Activated naive CD8-positive, alpha-beta T cell (primary cell): ENCODE results near the gene CLEC18B.
"Not testable (repeated sequence)": the region's sequence is repeated elsewhere in the genome, so short reads cannot be mapped to it uniquely, and the experiment has no call there.

Experiments used
- H3K27ac Mint-ChIP-seq: one replicate; pipeline ENCODE4 v1.8.0; 2021; ENCODE audit warnings: mixed read lengths
- H3K27me3 Mint-ChIP-seq: one replicate; pipeline ENCODE4 v1.8.0; 2021; ENCODE audit warnings: mixed read lengths
- H3K36me3 Mint-ChIP-seq: one replicate; pipeline ENCODE4 v1.8.0; 2021; ENCODE audit warnings: mixed read lengths
- H3K4me1 Mint-ChIP-seq: one replicate; pipeline ENCODE4 v1.8.0; 2021; ENCODE audit warnings: low read depth, mixed read lengths
- H3K4me3 Mint-ChIP-seq: one replicate; pipeline ENCODE4 v1.8.0; 2021; ENCODE audit warnings: mild to moderate bottlenecking, mixed read lengths
- H3K9me3 Mint-ChIP-seq: one replicate; pipeline ENCODE4 v1.8.0; 2021; ENCODE audit warnings: low read depth, mixed read lengths

Gene CLEC18B

DNA sequence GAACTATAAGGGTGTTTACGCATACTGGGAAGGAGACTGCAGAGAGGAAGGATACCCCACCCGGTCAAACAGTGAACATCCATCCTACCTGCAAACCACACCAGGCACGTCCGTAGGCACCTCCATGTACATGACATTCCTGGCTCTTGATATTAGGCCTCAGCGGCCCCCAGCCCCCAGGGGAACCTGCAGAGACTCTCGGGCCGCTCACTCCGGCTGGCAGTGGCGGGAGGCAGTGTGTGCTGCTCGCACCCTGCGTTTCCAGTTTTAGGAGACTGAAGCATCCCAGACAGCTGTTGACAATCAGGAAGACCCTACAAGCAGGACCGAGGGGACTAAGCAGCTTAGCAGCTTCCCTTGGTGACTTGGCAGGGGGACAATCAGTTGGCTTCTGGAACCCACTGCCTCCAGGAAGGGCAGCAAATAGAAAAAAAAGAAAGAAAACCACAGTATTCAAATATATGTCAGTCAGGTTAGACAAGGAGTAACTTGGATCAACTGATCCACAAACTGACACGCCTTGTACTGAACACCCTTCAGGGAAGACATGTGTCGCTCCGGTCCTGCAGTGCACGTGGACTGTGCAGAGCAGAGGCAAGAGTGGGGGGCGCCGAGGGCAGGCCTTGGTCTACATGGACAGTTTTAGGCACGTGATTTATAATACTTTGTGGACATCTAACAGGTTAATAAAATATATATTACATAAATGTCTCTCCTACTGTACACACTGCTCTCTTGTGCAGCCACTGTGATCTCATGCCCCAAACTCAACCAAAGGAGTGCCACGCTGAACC lies 29.9 kb upstream of the CLEC18B start:
- Mint-ChIP-seq H3K27me3 (no peaks in the 10 kb centered on the region), H3K4me3 (no peak overlapping the region), H3K36me3 (peaks cover 4% of the 10 kb centered on the region), H3K27ac (peak overlapping the region; percentile 35), H3K4me1 (no peaks in the 10 kb centered on the region), H3K9me3 (no peaks in the 10 kb centered on the region)

DNA sequence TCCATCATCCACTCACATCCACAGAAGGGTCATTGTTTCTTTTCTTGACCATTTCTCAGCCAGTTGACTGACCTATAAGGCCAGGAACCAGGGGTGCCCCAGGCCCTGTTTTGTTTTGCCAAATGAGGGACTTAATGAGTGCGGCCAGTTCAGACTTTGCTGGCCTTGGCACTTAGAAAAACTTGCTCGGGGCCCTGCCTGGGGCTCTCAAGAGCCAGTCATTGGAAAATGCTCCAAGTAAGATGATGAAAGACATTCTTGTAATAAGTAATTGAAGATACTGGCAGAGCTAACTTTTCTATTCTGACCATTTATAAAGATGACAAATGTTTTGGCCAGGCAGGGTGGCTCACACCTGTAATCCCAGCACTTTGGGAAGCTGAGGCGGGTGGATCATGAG lies 29.0 kb upstream of the CLEC18B start:
- H3K36me3 Mint-ChIP-seq = peaks cover 4% of the 10 kb centered on the region
- no peak overlapping the region for H3K4me3 Mint-ChIP-seq
- peak overlapping the region; percentile 58 for H3K27ac Mint-ChIP-seq
- no peaks in the 10 kb centered on the region for H3K4me1 Mint-ChIP-seq
- no peaks in the 10 kb centered on the region for H3K27me3 Mint-ChIP-seq
- no peaks in the 10 kb centered on the region for H3K9me3 Mint-ChIP-seq

DNA sequence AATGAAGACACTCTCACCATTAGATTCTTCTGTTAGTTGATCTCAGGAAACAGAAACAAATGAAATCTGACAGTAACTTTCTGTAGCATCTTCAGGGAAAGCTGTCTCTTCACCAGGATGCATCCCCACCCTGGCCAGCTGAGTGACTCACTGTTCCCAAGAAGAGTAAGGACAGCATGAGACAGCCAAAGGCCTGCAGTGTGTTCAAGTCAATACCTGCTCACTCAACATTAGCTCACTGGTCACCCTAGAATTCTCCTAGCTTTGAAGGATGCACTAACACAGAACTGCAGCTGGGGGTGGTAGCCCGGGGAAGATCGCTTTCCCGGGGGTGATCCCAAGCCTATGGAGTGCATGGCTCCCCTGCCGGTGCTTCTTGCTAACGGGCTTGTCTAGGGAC lies 28.2 kb upstream of the CLEC18B start:
- Mint-ChIP-seq H3K36me3 (peaks cover 3% of the 10 kb centered on the region), H3K27ac (no peak overlapping the region)

DNA sequence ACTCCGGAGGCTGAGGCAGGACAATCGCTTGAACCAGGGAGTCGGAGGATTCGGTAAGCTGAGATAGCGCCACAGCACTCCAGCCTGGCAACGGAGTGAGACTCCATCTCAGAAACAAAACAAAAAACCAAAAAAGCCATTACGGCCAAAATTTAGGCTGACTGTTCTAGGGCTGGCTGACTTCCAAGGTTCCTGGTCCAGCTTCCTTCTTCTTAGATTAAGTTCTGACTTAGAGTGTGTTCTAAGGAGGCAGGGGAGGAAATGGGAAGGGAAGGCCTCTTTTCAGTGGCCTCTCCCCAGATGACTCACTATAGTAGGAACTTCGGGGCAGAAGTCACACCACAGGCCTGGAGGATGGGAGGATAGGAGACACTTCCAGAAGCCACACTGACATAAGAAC lies 27.7 kb upstream of the CLEC18B start:
- Mint-ChIP-seq H3K4me1 (no peaks in the 10 kb centered on the region), H3K36me3 (peaks cover 3% of the 10 kb centered on the region), H3K27ac (peak overlapping the region; percentile 46), H3K27me3 (no peaks in the 10 kb centered on the region), H3K9me3 (no peaks in the 10 kb centered on the region), H3K4me3 (no peak overlapping the region)

More for the DNA sequence above, 28.2 kb upstream of the CLEC18B start:
- Mint-ChIP-seq H3K4me3 (no peak overlapping the region), H3K9me3 (no peaks in the 10 kb centered on the region), H3K27me3 (no peaks in the 10 kb centered on the region), H3K4me1 (no peaks in the 10 kb centered on the region)

DNA sequence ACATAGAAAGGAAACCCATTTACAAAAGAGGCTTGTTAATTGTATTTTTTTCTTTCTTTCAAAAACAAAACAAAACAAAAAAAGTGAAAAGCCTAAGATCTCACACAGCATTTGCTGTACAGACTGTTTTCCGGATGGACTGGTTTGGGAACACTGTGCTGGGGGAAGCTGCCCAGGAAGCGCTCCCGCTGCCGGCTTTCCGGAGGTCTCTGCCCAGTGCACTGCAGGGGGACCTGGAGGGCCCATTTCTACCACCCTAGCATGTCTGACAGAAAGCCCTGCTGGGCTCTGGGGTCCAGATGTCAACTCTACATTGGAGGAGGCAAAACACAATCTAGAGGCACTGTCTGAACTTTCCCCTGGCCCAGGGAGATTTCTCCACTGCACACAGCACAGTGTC lies 26.3 kb upstream of the CLEC18B start:
- H3K4me1 Mint-ChIP-seq = no peaks in the 10 kb centered on the region
- no peak overlapping the region for H3K4me3 Mint-ChIP-seq
- H3K9me3 Mint-ChIP-seq = no peaks in the 10 kb centered on the region
- H3K27ac Mint-ChIP-seq = no peak overlapping the region
- H3K27me3 Mint-ChIP-seq = no peaks in the 10 kb centered on the region
- peaks cover 5% of the 10 kb centered on the region for H3K36me3 Mint-ChIP-seq

DNA sequence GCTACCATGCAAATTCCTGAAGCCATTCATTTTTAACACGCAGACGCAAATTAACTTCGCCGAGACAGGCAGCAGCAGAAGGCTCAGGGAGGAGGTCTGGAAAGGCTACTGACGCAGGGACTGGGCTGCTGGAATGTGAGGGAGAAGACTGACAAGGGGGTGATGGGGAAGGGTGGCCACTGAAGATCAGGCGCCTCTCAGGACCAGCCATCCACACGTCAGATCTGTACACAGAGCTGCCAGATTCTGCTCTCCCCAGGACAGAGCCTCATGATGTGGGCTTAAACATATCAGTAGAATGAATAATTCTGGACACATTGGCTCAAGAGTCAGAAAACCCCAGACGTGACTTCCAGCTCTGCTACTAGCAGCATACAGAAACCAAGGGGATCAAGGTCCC lies 25.6 kb upstream of the CLEC18B start:
- Mint-ChIP-seq H3K9me3 (no peaks in the 10 kb centered on the region), H3K4me3 (no peak overlapping the region), H3K27ac (no peak overlapping the region), H3K27me3 (no peaks in the 10 kb centered on the region), H3K36me3 (peaks cover 6% of the 10 kb centered on the region), H3K4me1 (no peaks in the 10 kb centered on the region)

DNA sequence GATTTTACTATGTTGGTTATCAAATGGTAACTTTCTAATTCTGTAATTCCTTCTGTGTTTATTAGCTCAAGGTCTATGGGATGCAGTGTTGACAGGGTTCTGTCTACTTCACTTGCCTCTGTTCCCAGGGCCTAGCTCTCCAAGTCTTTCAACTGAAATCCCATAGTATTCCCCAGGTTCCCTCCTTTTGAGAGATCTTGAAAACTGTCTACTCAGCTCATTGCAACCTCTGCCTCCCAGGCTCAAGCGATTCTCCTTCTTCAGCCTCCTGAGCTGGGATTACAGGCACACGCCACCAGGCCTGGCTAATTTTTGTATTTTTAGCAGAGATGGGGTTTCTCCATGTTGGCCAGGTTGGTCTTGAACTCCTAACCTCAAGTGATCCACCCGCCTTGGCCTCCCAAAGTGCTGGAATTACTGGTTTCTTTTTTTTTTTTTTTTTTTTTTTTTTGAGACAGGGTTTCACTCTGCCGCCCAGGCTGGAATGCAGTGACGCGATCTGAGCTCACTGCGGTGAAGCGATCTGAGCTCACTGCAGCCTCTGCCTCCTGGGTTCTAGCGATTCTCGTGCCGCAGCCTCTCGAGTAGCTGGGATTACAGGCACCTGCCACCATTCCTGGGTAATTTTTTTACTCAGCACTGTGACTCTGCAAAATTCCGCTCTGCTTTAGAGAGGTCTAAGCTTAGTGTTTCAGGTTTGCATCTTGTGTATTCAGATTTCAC lies 22.5 kb upstream of the CLEC18B start:
- H3K9me3 Mint-ChIP-seq, H3K4me1 Mint-ChIP-seq, H3K27ac Mint-ChIP-seq, H3K4me3 Mint-ChIP-seq, H3K36me3 Mint-ChIP-seq, H3K27me3 Mint-ChIP-seq: not testable (repeated sequence)

DNA sequence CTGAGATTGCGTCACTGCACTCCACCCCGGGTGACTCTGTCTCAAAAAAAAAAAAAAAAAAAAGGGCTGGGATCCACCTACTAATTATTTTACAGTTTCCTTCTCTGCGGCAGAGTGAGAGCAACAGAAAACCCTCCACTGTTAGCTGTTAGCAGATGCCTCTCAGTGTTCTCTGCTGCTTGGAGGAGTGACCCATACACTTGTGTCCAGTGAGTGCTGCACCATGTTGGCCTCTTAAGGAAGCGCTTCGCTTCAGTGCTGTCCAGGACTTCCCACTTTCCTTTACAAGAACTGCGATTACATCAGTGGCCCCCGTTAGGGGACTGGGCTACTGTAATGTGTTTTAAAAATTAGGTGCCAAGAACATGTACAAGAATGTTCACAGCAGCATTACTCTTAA lies 18.4 kb upstream of the CLEC18B start:
- Mint-ChIP-seq H3K4me1 (peaks cover 10% of the 10 kb centered on the region), H3K27me3 (no peaks in the 10 kb centered on the region), H3K27ac (no peak overlapping the region), H3K4me3 (no peak overlapping the region), H3K36me3 (peaks cover 6% of the 10 kb centered on the region), H3K9me3 (no peaks in the 10 kb centered on the region)

DNA sequence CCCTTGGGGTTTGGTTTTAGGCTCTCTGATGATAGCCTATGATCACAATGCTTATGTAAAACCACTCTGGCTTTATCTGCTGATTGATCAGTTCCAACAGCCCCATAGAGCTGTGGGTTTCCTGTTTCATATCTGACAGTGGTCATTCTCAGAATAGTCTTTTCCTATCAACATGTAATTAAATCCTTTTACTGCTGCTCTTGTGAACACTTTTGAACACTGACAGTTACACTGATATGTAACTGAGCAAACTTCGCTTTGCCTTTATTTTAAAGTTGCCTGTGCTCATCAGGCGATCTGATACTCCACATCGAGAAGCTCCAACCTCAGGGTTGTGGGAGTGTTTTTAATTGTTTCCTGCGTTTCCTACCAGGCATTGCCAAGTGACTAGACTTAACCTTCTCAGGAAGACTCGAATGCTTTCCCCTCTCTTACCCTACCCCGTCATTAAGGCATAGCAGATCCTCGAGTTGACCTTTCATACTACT lies 17.3 kb upstream of the CLEC18B start:
- H3K36me3 Mint-ChIP-seq = peaks cover 6% of the 10 kb centered on the region
- H3K4me1 Mint-ChIP-seq = peaks cover 10% of the 10 kb centered on the region
- no peaks in the 10 kb centered on the region for H3K9me3 Mint-ChIP-seq
- no peaks in the 10 kb centered on the region for H3K27me3 Mint-ChIP-seq
- H3K27ac Mint-ChIP-seq = peak overlapping the region; percentile 79
- H3K4me3 Mint-ChIP-seq = peak overlapping the region; percentile 4

DNA sequence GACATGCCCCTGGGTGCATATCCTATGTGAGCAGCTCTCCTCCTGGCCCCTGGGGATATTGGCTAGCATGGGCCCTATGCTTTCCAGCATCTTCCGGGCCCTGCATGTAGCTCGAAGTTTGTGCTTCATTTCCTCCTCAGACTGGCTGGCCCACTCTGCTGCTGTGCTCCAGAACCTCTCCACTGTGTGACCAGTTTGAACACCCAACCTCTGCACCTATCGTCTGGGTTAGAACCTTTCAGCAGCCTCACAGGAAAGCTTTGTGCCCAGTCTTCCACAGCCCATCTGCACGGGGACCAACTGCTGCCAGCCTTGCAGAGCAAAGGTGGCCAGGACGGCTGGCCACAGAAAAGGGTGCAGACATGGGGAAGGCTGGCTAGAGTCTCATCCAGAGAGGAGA lies 10.2 kb upstream of the CLEC18B start:
- H3K4me3 Mint-ChIP-seq = no peak overlapping the region
- no peaks in the 10 kb centered on the region for H3K36me3 Mint-ChIP-seq
- no peaks in the 10 kb centered on the region for H3K9me3 Mint-ChIP-seq
- H3K27ac Mint-ChIP-seq = no peak overlapping the region
- no peaks in the 10 kb centered on the region for H3K27me3 Mint-ChIP-seq
- peaks cover 1% of the 10 kb centered on the region for H3K4me1 Mint-ChIP-seq

DNA sequence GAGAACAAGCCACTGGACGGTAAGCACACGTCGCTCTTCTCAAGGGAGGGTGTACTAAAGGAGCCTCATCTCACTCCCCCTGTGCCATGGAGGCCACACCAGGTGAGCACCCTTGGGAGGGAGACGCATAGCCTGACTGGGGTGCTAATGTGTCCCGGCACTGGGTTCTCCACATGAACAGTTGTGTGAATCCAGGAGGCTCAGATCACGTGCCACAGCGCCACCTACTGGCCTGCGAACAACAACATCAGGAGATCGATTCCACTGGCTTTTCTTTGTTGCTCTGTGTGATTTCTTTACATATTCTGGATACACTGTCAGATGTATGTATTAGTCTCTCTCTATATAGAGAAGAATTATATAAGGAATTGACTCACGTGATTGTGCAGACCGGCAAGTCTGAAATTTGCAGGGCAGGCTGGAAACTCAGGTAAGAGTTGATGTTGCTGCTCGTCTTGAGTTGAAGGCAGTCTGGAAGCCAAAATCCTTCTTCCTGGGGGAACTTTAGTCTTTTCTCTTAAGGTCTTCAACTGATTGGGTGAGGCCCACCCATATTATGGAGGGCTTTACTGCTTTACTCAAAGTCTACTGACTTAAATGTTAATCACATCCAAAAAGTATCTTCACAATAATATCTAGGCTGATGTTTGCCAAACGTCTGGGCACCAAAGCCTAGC lies 8.9 kb upstream of the CLEC18B start:
- H3K27ac Mint-ChIP-seq, H3K27me3 Mint-ChIP-seq, H3K4me3 Mint-ChIP-seq, H3K36me3 Mint-ChIP-seq, H3K4me1 Mint-ChIP-seq, H3K9me3 Mint-ChIP-seq: not testable (repeated sequence)

DNA sequence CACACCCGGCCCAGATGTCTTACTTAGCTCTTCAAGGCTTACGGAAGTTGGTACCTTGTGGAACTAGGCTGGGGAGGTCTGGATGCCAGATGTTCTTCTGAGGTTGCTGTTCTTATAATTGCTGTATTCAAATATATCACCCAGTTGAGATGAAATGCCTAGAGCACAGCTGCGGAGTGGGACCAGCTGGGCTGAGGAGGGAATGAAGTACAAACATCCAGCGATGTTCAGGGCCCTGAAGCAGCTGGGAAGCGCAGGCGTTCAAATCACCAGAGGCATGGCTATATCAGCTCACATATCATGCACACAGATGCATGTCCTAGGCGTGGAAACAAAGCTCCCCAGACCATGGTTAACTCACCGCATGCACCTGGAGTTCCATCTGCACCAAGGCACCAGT lies 7.2 kb upstream of the CLEC18B start:
- not testable (repeated sequence) for H3K4me1 Mint-ChIP-seq, H3K27me3 Mint-ChIP-seq, H3K36me3 Mint-ChIP-seq, H3K4me3 Mint-ChIP-seq, H3K27ac Mint-ChIP-seq, H3K9me3 Mint-ChIP-seq

DNA sequence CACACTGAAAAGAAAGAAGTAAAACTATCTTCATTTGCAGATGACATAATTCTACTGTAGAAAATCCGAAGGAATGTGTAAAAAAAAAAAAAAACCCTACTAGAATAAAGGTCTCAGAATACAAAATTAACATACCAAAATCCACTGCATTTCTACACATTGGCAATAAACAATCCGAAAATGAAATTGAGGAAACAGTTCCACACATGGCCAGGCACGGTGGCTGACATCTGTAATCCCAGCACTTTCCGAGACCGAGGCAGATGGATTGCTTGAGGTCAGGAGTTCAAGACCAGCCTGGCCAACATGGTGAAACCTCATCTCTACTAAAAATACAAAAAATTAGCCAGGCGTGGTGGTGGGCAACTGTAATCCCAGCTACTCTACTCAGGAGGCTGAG lies 4.5 kb upstream of the CLEC18B start:
- not testable (repeated sequence) for H3K36me3 Mint-ChIP-seq, H3K27ac Mint-ChIP-seq, H3K4me3 Mint-ChIP-seq, H3K27me3 Mint-ChIP-seq, H3K4me1 Mint-ChIP-seq, H3K9me3 Mint-ChIP-seq

DNA sequence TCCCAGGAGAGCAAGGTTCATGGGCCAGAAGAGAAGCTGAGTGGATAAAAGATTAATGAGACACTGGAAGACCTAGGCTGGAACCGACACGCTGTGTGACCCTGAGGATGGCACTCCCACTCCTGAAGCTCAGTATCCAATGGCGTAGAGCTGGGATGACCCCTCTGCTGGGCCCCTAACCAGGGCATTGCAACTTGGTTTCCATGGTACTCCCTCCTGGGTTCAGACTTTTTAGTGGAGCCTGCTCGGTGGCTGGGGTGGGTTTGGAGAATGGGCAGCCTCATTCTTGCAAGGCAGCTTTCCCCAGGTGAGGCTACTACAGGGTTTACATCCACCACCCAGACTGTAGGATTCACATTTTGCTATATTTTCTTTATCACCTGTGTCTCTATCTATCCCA lies 2.4 kb upstream of the CLEC18B start:
- H3K4me3 Mint-ChIP-seq, H3K36me3 Mint-ChIP-seq, H3K4me1 Mint-ChIP-seq, H3K27ac Mint-ChIP-seq, H3K9me3 Mint-ChIP-seq, H3K27me3 Mint-ChIP-seq: not testable (repeated sequence)

DNA sequence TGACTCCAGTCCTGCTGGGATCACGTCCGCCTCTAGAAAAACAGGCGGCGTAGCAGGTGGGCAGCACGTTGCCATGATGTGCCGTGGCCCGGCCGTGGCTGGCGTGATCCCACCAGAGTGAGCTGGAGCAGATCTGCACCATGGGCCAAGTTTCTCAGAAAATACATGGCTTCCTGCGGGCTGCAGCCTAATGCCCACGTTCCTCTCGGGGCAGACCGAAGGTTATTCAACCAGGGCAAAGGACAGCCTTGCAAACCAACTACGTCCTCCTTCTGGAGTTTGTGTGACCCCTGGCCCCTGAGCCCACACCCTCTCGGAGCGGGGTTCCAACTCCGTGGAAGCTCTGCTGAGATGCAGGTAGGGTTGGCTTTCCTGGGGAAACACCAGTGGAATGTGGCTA lies 808 bp upstream of the CLEC18B start:
- H3K27me3 Mint-ChIP-seq, H3K4me3 Mint-ChIP-seq, H3K36me3 Mint-ChIP-seq, H3K4me1 Mint-ChIP-seq, H3K27ac Mint-ChIP-seq, H3K9me3 Mint-ChIP-seq: not testable (repeated sequence)
